Common myeloid progenitor, CD34-positive (primary cell): ENCODE measurements around the gene TMCC2.
"Not testable (repeated sequence)": the region's sequence is repeated elsewhere in the genome, so short reads cannot be mapped to it uniquely, and the experiment has no call there.

ENCODE experiments used
- CTCF ChIA-PET: fragments of 350-600 bp; sonication (Branson Sonifier 250); formaldehyde crosslinking; loops from one replicate; lab custom pipeline; 2021; ENCODE audit warnings: antibody characterized with exemption; lab: Charles Lee
- POLR2A ChIA-PET: fragments of 350-600 bp; sonication (Branson Sonifier 250); formaldehyde crosslinking; loops from one replicate; lab custom pipeline; 2021; ENCODE audit warnings: antibody characterized with exemption; lab: Charles Lee
- DNase-seq, 3 donors: peaks; one replicate each; pipeline versions ENCODE4 v3.0.0 to v3.0.0-alpha.2; 2013
- H3K27ac ChIP-seq, 2 experiments: 1 replicate in 1 of 2; 2 replicates in 1 of 2; pipeline ENCODE4 v1.7.0; 2013; ENCODE audit warnings: inconsistent platforms in 2 of 2, low read length in 2 of 2, mild to moderate bottlenecking in 2 of 2, low read depth in 1 of 2, moderate library complexity in 1 of 2; ENCODE audit not compliant: severe bottlenecking in 2 of 2, insufficient read depth in 1 of 2, poor library complexity in 1 of 2
- H3K27me3 ChIP-seq, 5 experiments: replicated peaks in 2 of 5; 1 replicate in 3 of 5; 2 replicates in 2 of 5; pipeline versions ENCODE4 v1.6.1 to v1.7.0; 2013; ENCODE audit warnings: low read length in 4 of 5, mild to moderate bottlenecking in 2 of 5, moderate library complexity in 2 of 5, inconsistent platforms in 1 of 5; ENCODE audit not compliant: insufficient read depth in 5 of 5, control insufficient read depth in 4 of 5
- H3K36me3 ChIP-seq, 4 experiments: 1 replicate in 2 of 4; 2 replicates in 2 of 4; pipeline versions ENCODE4 v1.6.1 to v1.7.0; 2013; ENCODE audit warnings: low read length in 3 of 4, control low read depth in 1 of 4, mild to moderate bottlenecking in 1 of 4; ENCODE audit not compliant: control insufficient read depth in 4 of 4, insufficient read depth in 4 of 4
- H3K4me1 ChIP-seq, 4 experiments: 1 replicate in 3 of 4; 2 replicates in 1 of 4; pipeline versions ENCODE4 v1.6.1 to v1.7.1; 2013; ENCODE audit warnings: low read length in 3 of 4, mild to moderate bottlenecking in 3 of 4, control low read depth in 1 of 4, inconsistent platforms in 1 of 4, moderate library complexity in 1 of 4; ENCODE audit not compliant: control insufficient read depth in 4 of 4, insufficient read depth in 4 of 4; ENCODE audit errors: control extremely low read depth in 1 of 4
- H3K4me3 ChIP-seq, 7 experiments: 1 replicate in 4 of 7; 2 replicates in 3 of 7; pipeline versions ENCODE4 v1.5.1 to v1.7.0; 2013; ENCODE audit warnings: mild to moderate bottlenecking in 7 of 7, low read length in 6 of 7, moderate library complexity in 6 of 7, inconsistent platforms in 2 of 7, low read depth in 2 of 7, control low read depth in 1 of 7; ENCODE audit not compliant: insufficient read depth in 4 of 7, control insufficient read depth in 1 of 7; ENCODE audit errors: extremely low read depth in 1 of 7
- H3K9me3 ChIP-seq, 5 experiments: 1 replicate in 4 of 5; 2 replicates in 1 of 5; pipeline versions ENCODE4 v1.6.1 to v1.7.1; 2013; ENCODE audit warnings: low read length in 4 of 5, mild to moderate bottlenecking in 2 of 5, inconsistent platforms in 1 of 5, low read depth in 1 of 5, moderate library complexity in 1 of 5; ENCODE audit not compliant: control insufficient read depth in 4 of 5, insufficient read depth in 2 of 5; ENCODE audit errors: control extremely low read depth in 1 of 5
- WGBS: methylation state at CpG from one replicate; pipeline ENCODE4 v1.1.5; 2013; ENCODE audit not compliant: insufficient coverage; 5-methylcytosine and 5-hydroxymethylcytosine counted together

The TMCC2 gene

GRCh38 chr1:205274041-205274691 is 46.4 kb downstream of the TMCC2 start:
- WGBS = 98% methylated on average over 7 of the region's 8 CpGs
- no peak overlapping the region for H3K27ac ChIP-seq
- ChIA-PET CTCF (interaction anchor here (0.6 to 38.2 kb wide), 19 partner anchors 13 to 252 kb away, joined by 3 to 1168 read pairs (median 5); partner anchors contain the start of genes KLHDC8A and NUAK2), POLR2A (interaction anchor here (1.0 to 2.0 kb wide), 2 partner anchors 14 to 50 kb away, joined by 4 read pairs; no protein-coding TSS in a partner anchor)
- peaks cover 0 to 15% (median 5%) of the 10 kb centered on the region in 4 experiments for H3K36me3 ChIP-seq
- DNase-seq = no peak
- peaks cover 0 to 12% (median 0%) of the 10 kb centered on the region in 5 experiments for H3K27me3 ChIP-seq
- no peak overlapping the region for H3K4me3 ChIP-seq
- H3K4me1 ChIP-seq = peaks cover 0 to 9% (median under 1%) of the 10 kb centered on the region in 4 experiments
- H3K9me3 ChIP-seq = no peaks in the 10 kb centered on the region

GRCh38 chr1:205275133-205275532 is 47.4 kb downstream of the TMCC2 start:
- Histone ChIP-seq H3K4me3 (no peak overlapping the region), H3K27ac (no peak overlapping the region), H3K27me3 (peaks cover 0 to 16% (median 0%) of the 10 kb centered on the region in 5 experiments), H3K4me1 (peaks cover 0 to 10% (median under 1%) of the 10 kb centered on the region in 4 experiments), H3K36me3 (peaks cover 0 to 15% (median 3%) of the 10 kb centered on the region in 4 experiments), H3K9me3 (no peaks in the 10 kb centered on the region)
- 86% methylated on average over 2 of the region's 3 CpGs for WGBS
- ChIA-PET POLR2A (no interaction called here), CTCF (interaction anchor here (1.2 to 38.2 kb wide), 6 partner anchors 12 to 71 kb away, joined by 3 to 1168 read pairs (median 64); partner anchors contain the start of gene NUAK2)
- no peak for DNase-seq

- Histone ChIP-seq H3K27ac (no peak overlapping the region), H3K4me1 (peaks cover 0 to 10% (median under 1%) of the 10 kb centered on the region in 4 experiments), H3K4me3 (no peak overlapping the region), H3K27me3 (peaks cover 0 to 17% (median 0%) of the 10 kb centered on the region in 5 experiments), H3K9me3 (no peaks in the 10 kb centered on the region), H3K36me3 (peaks cover 0 to 13% (median 2%) of the 10 kb centered on the region in 4 experiments)
- ChIA-PET CTCF (interaction anchor here (1.2 to 38.2 kb wide), 6 partner anchors 11 to 70 kb away, joined by 3 to 1168 read pairs (median 64); partner anchors contain the start of gene NUAK2), POLR2A (no interaction called here)
- DNase-seq = no peak
- 89% methylated on average over 9 of the region's 9 CpGs for WGBS
Measured at GRCh38 chr1:205275916-205276688, 48.4 kb downstream of the TMCC2 start.

- ChIA-PET CTCF (interaction anchor here (1.3 to 38.2 kb wide), 4 partner anchors 10 to 119 kb away, joined by 3 to 1168 read pairs (median 124); partner anchors contain the start of gene NUAK2), POLR2A (no interaction called here)
- Histone ChIP-seq H3K27me3 (peaks cover 0 to 19% (median 0%) of the 10 kb centered on the region in 5 experiments), H3K4me3 (no peak overlapping the region), H3K4me1 (peaks cover 0 to 10% (median under 1%) of the 10 kb centered on the region in 4 experiments), H3K9me3 (no peaks in the 10 kb centered on the region), H3K27ac (no peak overlapping the region), H3K36me3 (peaks cover 0 to 7% (median 2%) of the 10 kb centered on the region in 4 experiments)
- WGBS = 98% methylated on average over 6 of the region's 8 CpGs
- DNase-seq = no peak
Measured at GRCh38 chr1:205276689-205277065, 48.9 kb downstream of the TMCC2 start.

- ChIA-PET CTCF (interaction anchor here (1.2 to 38.2 kb wide), 3 partner anchors 9 to 47 kb away, joined by 3 to 1168 read pairs (median 12); partner anchors contain the start of gene NUAK2), POLR2A (no interaction called here)
- no peak for DNase-seq
- WGBS = 100% methylated on average over 2 of the region's 3 CpGs
- peaks cover 0 to 17% (median 0%) of the 10 kb centered on the region in 5 experiments for H3K27me3 ChIP-seq
- no peak overlapping the region for H3K27ac ChIP-seq
- H3K4me3 ChIP-seq = no peak overlapping the region
- H3K4me1 ChIP-seq = peaks cover 0 to 19% (median 12%) of the 10 kb centered on the region in 4 experiments
- no peaks in the 10 kb centered on the region for H3K9me3 ChIP-seq
- H3K36me3 ChIP-seq = no peaks in the 10 kb centered on the region
Measured at GRCh38 chr1:205279986-205280385, 52.2 kb downstream of the TMCC2 start.

- POLR2A ChIA-PET, H3K36me3 ChIP-seq, DNase-seq, H3K9me3 ChIP-seq, H3K27ac ChIP-seq, H3K4me3 ChIP-seq: not testable (repeated sequence)
- CTCF ChIA-PET = interaction anchor here (0.7 to 38.2 kb wide), 5 partner anchors 10 to 116 kb away, joined by 3 to 1168 read pairs (median 3); partner anchors contain the start of gene NUAK2
- peaks cover 6 to 28% (median 21%) of the 10 kb centered on the region in 4 experiments for H3K4me1 ChIP-seq
- WGBS = 100% methylated on average over 6 of the region's 10 CpGs
- peaks cover 0 to 19% (median 0%) of the 10 kb centered on the region in 5 experiments for H3K27me3 ChIP-seq
Measured at GRCh38 chr1:205280666-205281395, 53.1 kb downstream of the TMCC2 start.
